Hepatocyte (in vitro differentiated cells): ENCODE data around the gene TTC39B. TPM values are rescaled to one million over a fixed set of nuclear protein-coding genes. Genes with fewer than 3 reads are reported as not detected.
"Not testable (repeated sequence)": the region's sequence is repeated elsewhere in the genome, so short reads cannot be mapped to it uniquely, and the experiment has no call there.

ENCODE experiments used
- DNase-seq: peaks from one replicate; pipeline ENCODE4 v3.0.0-alpha.2; 2016; ENCODE audit warnings: low spot score
- H2AFZ ChIP-seq: fragments of 200-600 bp; sonication (generic); 2 replicates; pipeline ENCODE4 v1.6.0; 2016; ENCODE audit warnings: antibody characterized with exemption, mild to moderate bottlenecking
- H3K27ac ChIP-seq: fragments of 200-600 bp; sonication (generic); 2 replicates; pipeline ENCODE4 v1.5.1; 2016; ENCODE audit warnings: mild to moderate bottlenecking
- H3K27me3 ChIP-seq: fragments of 200-600 bp; sonication (generic); 2 replicates; pipeline ENCODE4 v1.6.1; 2016
- H3K36me3 ChIP-seq: fragments of 200-600 bp; sonication (generic); replicated peaks from 2 replicates; pipeline ENCODE4 v1.5.1; 2016; ENCODE audit warnings: low read depth; ENCODE audit not compliant: insufficient read depth
- H3K4me1 ChIP-seq: fragments of 200-600 bp; sonication (generic); 2 replicates; pipeline ENCODE4 v1.5.1; 2016; ENCODE audit warnings: mild to moderate bottlenecking, moderate library complexity; ENCODE audit not compliant: insufficient read depth
- H3K4me2 ChIP-seq: fragments of 200-600 bp; sonication (generic); 2 replicates; pipeline ENCODE4 v1.6.0; 2016
- H3K4me3 ChIP-seq: fragments of 200-600 bp; sonication (generic); 2 replicates; pipeline ENCODE4 v1.5.1; 2016; ENCODE audit warnings: mild to moderate bottlenecking
- H3K79me2 ChIP-seq: fragments of 200-600 bp; sonication (generic); 2 replicates; pipeline ENCODE4 v1.6.0; 2017; ENCODE audit warnings: mild to moderate bottlenecking
- H3K9me2 ChIP-seq: fragments of 200-600 bp; sonication (generic); replicated peaks from 2 replicates; pipeline ENCODE4 v1.6.0; 2017; ENCODE audit warnings: mild to moderate bottlenecking; ENCODE audit not compliant: insufficient read depth
- H3K9me3 ChIP-seq: fragments of 200-600 bp; sonication (generic); 2 replicates; pipeline ENCODE4 v1.5.1; 2016; ENCODE audit warnings: low read depth, mild to moderate bottlenecking
- H4K20me1 ChIP-seq: fragments of 200-600 bp; sonication (generic); 2 replicates; pipeline ENCODE4 v1.6.0; 2016; ENCODE audit warnings: mild to moderate bottlenecking; ENCODE audit not compliant: insufficient read depth, poor library complexity, severe bottlenecking
- EZH2 ChIP-seq: fragments of 200-600 bp; sonication (generic); IDR thresholded peaks from 2 replicates; pipeline ENCODE4 v1.6.1; 2016; ENCODE audit warnings: antibody characterized with exemption, mild to moderate bottlenecking, borderline replicate concordance
- EZH2phosphoT487 ChIP-seq: fragments of 200-600 bp; sonication (generic); IDR thresholded peaks from one replicate; pipeline ENCODE4 v1.6.1; 2018; ENCODE audit warnings: antibody characterized with exemption, mild to moderate bottlenecking, low read depth, moderate library complexity; ENCODE audit not compliant: unreplicated experiment, severe bottlenecking
- WGBS: methylation state at CpG from one replicate; pipeline ENCODE4 v1.1.6; 2016; ENCODE audit warnings: low lambda C conversion rate; ENCODE audit errors: missing lambda C conversion rate; 5-methylcytosine and 5-hydroxymethylcytosine counted together
- polyA plus RNA-seq: library from polyadenylated mRNA; unstranded; fragments of >200 nt; fragmentation: Nextera tagmentation; extraction: Ambion mirVana; gene quantifications from 2 replicates; pipeline ENCODE4 v1.2.1, GENCODE V29; 2016
- total RNA-seq: library from RNA; depleted of rRNA; stranded (reverse); fragments of >200 nt; gene quantifications from 2 replicates; pipeline ENCODE4 v1.2.3, GENCODE V29; 2014
- TF ChIP-seq, protein P1 (sequence below): fragments of 200-600 bp; sonication (generic); IDR thresholded peaks from 2 replicates; pipeline ENCODE4 v1.5.1; 2016; ENCODE audit warnings: antibody characterized with exemption, mild to moderate bottlenecking; ENCODE audit not compliant: poor library complexity

TTC39B gene
- total and polyA plus RNA-seq, 2 experiments from 2014 or later, result 2.6 to 15.7 TPM

DNA sequence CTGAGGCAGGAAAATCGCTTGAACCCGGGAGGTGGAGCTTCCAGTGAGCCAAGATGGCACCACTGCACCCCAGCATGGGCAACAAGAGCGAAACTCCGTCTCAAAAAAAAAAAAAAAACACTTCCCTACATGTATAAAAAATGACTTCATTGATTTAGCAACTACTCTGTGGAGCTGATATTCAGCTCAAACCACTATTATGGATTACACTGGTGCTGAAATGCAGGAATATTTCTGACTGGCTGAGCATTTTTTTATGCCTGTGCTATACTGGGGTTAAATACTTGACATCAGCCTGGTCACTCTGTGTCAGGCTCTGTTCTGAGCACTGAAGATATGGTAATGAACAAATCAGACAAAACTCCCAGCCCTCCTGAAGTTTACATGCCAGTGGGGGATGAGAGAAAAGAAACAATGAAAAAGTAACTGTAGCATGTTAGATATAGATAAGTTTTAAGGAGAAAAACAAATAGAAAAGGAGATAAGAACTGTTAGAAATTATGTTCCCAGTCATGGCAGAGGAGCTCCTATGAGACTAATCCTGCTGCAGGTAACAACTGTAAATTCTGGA is 22.6 kb upstream of the TTC39B start:
- Histone ChIP-seq H3K27me3 (no peaks in the 10 kb centered on the region), H3K9me2 (no peaks in the 10 kb centered on the region), H3K27ac (no peak overlapping the region), H4K20me1 (no peaks in the 10 kb centered on the region), H3K4me1 (peaks cover 5% of the 10 kb centered on the region), H3K4me2 (no peak overlapping the region), H2AFZ (no peak overlapping the region), H3K36me3 (no peaks in the 10 kb centered on the region), H3K9me3 (no peaks in the 10 kb centered on the region), H3K79me2 (no peaks in the 10 kb centered on the region), H3K4me3 (no peak overlapping the region)
- 95% methylated on average over 4 of the region's 4 CpGs for WGBS
- TF ChIP-seq EZH2phosphoT487, result no peak
- no peak for TF ChIP-seq EZH2
- TF ChIP-seq, protein P1, sequence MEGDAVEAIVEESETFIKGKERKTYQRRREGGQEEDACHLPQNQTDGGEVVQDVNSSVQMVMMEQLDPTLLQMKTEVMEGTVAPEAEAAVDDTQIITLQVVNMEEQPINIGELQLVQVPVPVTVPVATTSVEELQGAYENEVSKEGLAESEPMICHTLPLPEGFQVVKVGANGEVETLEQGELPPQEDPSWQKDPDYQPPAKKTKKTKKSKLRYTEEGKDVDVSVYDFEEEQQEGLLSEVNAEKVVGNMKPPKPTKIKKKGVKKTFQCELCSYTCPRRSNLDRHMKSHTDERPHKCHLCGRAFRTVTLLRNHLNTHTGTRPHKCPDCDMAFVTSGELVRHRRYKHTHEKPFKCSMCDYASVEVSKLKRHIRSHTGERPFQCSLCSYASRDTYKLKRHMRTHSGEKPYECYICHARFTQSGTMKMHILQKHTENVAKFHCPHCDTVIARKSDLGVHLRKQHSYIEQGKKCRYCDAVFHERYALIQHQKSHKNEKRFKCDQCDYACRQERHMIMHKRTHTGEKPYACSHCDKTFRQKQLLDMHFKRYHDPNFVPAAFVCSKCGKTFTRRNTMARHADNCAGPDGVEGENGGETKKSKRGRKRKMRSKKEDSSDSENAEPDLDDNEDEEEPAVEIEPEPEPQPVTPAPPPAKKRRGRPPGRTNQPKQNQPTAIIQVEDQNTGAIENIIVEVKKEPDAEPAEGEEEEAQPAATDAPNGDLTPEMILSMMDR, result no peak
- no peak for DNase-seq

DNA sequence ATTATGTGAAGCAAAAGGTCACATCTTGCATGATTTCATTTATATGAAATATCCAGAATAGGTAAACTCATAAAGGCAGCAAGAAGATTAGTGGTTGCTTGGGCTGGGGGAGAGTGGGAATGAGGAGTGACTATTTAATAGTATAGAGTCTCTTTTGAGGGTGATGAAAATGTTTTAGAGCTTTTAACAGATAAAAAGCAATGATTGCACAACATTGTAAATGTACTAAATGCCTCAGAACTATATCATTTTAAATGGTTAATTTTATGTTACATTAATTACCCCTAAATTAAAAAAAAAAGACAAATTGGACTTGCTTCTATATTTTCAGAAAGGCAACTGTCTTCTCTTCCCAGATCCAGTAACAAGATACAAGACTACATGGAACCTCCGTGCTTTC is 21.9 kb upstream of the TTC39B start:
- no peaks in the 10 kb centered on the region for H3K79me2 ChIP-seq
- peaks cover 5% of the 10 kb centered on the region for H3K4me1 ChIP-seq
- no peak overlapping the region for H3K4me3 ChIP-seq
- no peak overlapping the region for H3K4me2 ChIP-seq
- DNase-seq, result no peak
- no peak overlapping the region for H2AFZ ChIP-seq
- H3K9me2 ChIP-seq, result no peaks in the 10 kb centered on the region
- H3K27ac ChIP-seq, result no peak overlapping the region
- 88% methylated on average over 1 of the region's 1 CpG for WGBS
- no peaks in the 10 kb centered on the region for H3K9me3 ChIP-seq
- no peaks in the 10 kb centered on the region for H3K36me3 ChIP-seq
- H4K20me1 ChIP-seq, result no peaks in the 10 kb centered on the region
- TF ChIP-seq EZH2 (no peak), EZH2phosphoT487 (no peak)
- TF ChIP-seq, protein P1, result no peak
- no peaks in the 10 kb centered on the region for H3K27me3 ChIP-seq

DNA sequence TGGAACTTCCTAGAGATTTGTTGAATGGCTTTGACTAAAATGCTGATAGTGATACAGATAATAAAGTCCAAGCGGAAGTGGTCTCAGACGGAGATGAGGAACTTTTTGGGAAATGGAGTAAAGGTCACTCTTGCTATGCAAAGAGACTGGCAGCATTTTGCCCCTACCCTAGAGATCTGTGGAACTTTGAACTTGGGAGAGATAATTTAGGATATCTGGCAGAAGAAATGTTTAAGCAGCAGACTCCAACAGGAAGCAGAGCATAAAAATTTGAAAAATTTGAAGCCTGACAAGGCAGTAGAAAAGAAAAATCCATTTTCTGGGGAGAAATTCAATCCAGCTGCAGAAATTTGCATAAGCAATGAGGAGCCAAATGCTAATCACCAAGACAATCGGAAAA is 15.7 kb upstream of the TTC39B start:
- not testable (repeated sequence) for H3K79me2 ChIP-seq, H2AFZ ChIP-seq, H3K4me1 ChIP-seq, H3K27ac ChIP-seq, H3K27me3 ChIP-seq, DNase-seq, H4K20me1 ChIP-seq, H3K36me3 ChIP-seq, H3K4me3 ChIP-seq, H3K4me2 ChIP-seq, H3K9me3 ChIP-seq, H3K9me2 ChIP-seq
- WGBS, result 91% methylated on average over 3 of the region's 3 CpGs

DNA sequence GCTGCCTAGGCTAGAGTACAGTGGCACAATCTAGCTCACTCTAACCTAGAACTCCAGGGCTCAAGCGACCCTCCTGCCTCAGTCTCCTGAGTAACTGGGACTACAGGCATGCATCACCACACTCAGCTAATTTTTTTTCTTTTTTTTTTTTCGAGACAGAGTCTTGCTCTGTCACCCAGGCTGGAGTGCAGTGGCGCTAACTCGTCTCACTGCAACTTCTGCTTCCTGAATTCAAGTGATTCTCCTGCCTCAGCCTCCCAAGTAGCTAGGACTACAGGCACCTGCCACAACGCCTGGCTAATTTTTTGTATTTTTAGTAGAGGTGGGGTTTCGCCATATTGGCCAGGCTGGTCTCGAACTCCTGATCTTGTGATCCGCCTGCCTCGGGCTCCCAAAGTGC is 12.6 kb upstream of the TTC39B start:
- H3K9me3 ChIP-seq, H3K79me2 ChIP-seq, H3K27ac ChIP-seq, H3K27me3 ChIP-seq, H2AFZ ChIP-seq, H3K36me3 ChIP-seq, H3K4me3 ChIP-seq, H4K20me1 ChIP-seq, H3K4me2 ChIP-seq, DNase-seq, H3K4me1 ChIP-seq, H3K9me2 ChIP-seq: not testable (repeated sequence)
- 96% methylated on average over 9 of the region's 9 CpGs for WGBS

DNA sequence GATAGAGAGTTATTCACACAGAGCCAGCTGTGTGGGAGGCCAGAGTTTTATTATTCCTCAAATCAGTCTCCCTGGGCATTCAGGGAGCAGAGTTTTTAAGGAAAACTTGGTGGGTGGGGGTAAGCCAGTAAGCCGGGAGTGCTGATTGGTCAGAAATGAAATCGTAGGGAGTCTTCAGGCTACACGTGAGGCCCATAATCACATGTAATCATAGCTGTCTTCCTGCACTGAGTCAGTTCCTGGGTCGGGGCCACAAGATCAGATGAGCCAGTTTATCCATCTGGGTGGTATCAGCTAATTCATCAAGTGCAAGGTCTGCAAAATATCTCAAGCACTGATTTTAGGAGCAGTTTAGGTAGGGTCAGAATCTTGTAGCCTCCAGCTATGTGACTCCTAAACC is 10.8 kb upstream of the TTC39B start:
- Histone ChIP-seq H4K20me1 (no peaks in the 10 kb centered on the region), H3K4me2 (no peak overlapping the region), H3K27me3 (no peaks in the 10 kb centered on the region), H2AFZ (no peak overlapping the region), H3K27ac (no peak overlapping the region), H3K36me3 (no peaks in the 10 kb centered on the region), H3K4me1 (no peaks in the 10 kb centered on the region), H3K79me2 (no peaks in the 10 kb centered on the region), H3K4me3 (no peak overlapping the region), H3K9me3 (no peaks in the 10 kb centered on the region), H3K9me2 (no peaks in the 10 kb centered on the region)
- DNase-seq, result no peak
- WGBS, result 65% methylated on average over 4 of the region's 4 CpGs
- TF ChIP-seq, protein P1, result no peak
- no peak for TF ChIP-seq EZH2
- no peak for TF ChIP-seq EZH2phosphoT487
